GM15510 (cell line): Measurements from ENCODE around the gene JRKL.

Experiments used
- POLR2A ChIP-seq: IDR thresholded peaks from 3 replicates; pipeline ENCODE4 v1.6.1; 2011; ENCODE audit warnings: borderline replicate concordance; ENCODE audit not compliant: insufficient read length; ENCODE audit errors: extremely low read depth

The JRKL gene

DNA sequence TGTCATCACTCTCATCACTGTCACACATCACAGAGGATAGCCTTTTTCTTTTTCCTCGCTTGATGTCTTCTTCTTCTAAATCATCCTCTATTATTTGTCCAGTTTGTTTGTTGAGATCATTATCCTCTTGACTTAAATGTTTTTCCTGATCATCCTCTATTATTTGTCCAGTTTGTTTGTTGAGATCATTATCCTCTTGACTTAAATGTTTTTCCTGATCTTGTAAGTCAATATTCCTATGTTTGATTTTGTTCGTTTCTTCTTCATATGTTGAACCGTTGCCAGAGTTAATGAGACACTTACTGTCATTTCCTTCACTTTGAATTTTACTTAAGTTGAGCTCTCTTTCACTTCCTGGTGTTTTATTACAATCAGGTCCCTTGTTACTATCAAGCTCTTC lies 5.7 kb upstream of the JRKL start:
- no peak for TF ChIP-seq POLR2A

DNA sequence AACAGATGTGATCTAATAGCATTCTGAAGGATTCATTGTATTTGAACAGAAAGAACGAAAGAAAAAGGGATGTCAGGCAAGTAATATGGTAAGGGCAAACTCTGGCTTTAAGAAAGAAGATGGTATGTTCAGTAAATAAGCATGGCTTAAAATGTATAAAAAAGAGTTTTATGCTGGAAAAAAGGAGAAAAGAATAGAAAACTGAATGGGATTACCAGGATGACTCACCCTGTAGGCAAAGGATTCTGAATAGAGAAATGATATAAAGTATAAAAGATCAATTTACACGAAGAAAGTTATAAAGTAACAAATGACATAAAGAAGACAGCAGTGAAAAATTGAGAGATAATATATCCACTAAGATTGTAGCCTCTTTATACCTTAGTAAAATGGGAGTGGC lies 4.6 kb upstream of the JRKL start:
- TF ChIP-seq POLR2A, result no peak

DNA sequence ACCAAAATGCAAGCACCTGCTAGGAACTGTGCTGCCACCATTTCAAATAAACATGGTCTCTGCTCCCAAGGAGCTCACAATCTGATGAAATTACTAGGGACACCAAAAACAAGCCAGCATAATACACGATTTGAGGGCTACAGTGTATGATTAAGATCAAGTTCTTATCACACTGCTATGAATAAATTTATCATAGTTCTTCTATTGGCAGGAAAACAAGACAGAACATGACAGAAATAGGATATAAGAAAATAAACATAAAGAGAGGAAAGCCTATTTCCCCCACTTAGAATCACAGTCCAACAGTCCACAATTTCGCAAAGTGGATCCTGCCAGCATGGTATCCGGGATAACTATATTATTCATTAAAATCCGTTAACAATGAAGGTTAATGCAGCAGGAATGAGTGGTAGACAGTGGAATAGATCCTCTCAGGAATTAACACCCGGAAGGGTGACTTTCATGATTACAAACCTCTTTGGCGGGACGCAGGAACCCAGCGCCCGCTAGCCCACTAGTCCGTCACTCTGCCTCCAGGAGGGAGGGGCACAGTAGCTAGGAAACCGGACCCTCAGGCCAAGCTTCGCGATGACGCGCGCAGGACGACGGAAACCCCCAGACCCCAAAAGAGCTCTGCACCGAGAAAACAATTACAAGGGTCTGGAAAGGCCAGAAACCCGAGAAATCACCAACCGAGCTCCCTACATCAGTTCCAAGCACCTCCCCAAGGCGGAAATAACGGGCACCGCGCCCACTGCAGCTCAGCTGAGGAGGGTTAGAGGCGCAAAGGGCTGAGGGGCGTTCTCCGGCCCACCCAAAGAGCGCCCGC lies 708 bp upstream of the JRKL start:
- no peak for TF ChIP-seq POLR2A

DNA sequence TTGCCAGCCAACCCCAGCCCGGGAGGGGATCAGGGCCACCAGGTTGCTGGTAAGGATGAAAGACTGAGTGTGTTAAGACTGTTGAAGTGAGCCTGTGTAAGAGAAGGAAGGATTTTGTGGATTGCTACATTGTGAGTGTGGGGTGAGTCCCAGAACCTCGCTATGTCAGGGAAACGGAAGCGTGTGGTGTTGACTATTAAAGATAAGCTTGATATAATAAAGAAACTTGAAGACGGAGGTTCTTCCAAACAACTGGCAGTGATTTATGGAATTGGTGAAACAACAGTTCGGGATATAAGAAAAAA lies 627 bp downstream of the JRKL start:
- no peak for TF ChIP-seq POLR2A

DNA sequence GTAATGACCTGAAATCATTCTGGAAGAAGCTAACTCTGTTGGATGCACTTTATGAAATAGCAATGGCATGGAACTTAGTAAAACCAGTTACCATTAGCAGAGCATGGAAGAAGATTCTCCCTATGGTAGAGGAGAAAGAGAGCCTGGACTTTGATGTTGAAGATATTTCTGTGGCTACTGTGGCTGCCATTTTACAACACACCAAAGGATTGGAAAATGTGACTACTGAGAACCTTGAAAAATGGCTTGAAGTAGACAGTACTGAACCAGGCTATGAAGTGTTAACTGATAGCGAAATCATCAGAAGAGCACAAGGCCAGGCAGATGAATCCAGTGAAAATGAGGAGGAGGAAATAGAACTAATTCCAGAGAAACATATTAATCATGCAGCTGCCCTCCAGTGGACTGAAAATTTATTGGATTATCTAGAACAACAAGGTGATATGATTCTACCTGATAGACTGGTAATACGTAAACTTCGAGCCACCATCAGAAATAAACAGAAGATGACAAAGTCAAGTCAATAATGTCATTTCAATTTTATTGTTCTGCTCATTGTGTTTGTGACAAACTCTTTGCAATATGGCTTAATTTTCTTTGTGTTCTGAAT lies 2.0 kb downstream of the JRKL start:
- no peak for TF ChIP-seq POLR2A

DNA sequence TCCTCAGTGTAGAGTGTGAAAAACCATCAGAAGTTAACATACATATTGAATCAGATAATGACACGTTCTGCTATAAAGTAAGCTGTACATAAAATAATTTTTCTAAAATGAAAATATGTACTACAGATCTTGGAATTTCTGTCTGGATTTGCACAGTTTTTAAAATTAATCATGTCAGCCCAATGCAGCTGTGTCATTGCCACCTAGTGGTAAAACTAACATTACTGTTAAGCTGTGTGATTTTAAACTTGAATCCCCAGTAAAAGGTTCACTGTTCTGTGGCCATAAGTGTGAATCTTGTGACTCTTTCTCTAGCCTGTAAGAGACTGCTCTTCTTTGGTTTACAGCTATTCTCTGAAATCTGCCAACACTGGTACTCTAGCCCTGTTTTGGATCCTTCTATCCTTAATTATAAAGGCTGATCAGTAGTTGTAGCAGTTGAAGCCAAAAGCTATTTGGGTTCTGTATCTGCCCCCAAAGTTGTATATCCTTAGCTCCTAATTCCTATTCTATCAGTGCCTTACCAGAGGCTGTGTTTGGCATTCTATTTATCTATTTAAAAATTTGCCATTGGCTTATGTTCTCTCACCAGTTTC lies 4.0 kb downstream of the JRKL start:
- TF ChIP-seq POLR2A, result no peak

DNA sequence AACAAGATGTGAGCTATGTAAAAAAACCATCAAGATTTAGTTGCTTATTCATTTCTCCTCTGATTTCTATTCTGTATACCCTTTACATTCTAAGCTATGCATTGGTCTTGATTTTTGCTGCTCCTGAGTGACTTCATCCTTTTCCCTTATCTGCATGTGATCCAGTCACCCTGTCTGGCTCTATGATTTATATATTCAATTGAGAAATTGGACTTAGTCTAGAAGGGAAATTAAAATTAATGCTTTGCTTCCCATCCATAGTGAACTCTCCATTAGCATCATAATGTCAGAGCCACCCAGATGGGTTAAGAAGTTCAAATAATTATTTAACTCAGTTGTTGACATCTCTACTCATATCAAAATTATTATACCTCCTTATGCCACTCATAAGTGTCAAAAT lies 5.0 kb downstream of the JRKL start:
- no peak for TF ChIP-seq POLR2A

DNA sequence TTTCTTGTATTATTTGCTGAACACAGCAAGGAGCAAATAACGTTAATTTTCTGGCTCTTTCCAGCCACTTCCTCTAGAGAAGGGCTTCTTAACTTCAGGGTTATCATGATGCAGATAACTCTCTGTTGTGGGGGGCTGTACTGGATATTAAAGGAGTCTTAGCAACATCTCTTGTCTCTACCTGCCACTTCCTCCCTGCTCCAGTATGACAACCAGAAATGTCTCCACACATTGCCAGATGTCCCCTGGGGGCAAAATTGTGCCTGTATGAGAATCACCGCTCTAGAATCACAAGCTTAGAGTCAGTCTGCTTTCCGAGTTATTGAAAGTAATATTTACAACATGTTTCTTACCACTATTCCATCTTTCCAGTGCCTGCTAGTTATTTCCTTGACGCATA lies 6.8 kb downstream of the JRKL start:
- no peak for TF ChIP-seq POLR2A

DNA sequence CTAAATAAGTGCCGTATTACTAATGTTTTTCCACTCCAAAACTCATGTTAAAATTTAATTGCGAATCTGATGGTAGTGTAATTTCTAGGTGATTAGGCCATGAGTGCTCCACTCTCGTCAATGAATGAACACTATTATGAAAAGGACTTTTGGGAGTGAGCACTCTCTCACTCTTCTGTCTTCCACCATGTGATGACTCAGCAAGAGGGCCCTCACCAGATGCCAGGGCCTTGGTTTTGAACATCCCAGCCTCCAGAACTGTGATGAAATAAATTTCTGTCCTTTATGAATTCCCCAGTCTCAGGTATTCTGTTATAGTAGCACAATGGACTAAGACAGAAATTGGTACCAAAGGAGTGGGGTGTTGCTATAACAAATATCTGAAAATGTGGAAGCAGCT lies 8.1 kb downstream of the JRKL start:
- TF ChIP-seq POLR2A, result no peak

DNA sequence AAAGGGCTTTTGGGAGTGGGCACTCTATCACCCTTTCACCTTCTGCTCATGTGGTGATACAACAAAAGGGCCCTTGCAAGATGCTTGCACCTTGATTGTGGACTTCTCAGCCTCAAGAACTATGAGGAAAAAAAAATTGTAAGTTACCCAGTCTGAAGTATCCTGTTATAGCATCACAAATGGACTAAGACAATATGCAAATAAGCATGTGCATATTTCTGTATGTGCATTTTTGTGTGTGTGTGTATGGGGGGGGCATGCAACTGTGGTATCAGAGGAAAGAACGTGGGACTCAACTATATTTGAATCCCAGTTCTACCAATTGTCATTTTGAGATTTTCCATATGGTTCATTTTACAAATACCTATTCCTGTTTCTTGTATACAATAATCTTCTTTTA lies 10.9 kb downstream of the JRKL start:
- TF ChIP-seq POLR2A, result no peak

DNA sequence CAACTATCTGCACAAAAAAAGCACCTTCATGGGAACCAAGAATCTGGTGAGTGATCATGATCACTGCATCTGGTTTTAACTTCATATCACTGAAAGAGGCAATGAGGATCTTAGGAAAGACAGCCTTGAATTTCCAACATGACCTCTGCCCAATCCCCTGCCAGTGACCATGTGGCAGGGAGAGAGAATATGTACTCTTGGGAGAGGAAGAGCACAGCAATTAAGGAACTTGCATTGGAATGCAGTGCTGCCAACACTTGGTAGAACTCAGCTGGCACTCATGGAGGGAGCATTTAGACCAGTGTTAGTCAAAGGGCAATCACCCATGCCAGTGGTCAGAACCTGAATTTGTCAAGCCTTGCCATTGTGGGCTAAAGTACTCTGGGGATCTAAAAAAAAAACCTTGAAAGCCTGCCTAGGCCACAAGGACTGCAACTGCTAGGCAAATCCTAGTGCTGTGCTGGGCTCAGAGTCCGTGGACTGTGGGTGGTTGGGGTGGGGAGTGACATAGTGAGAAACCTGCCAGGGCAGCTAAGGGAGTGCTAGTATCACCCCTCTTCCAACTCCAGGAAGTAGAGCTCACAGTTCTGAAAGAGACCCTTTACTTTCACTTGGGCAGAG lies 23.1 kb downstream of the JRKL start:
- TF ChIP-seq POLR2A, result no peak

DNA sequence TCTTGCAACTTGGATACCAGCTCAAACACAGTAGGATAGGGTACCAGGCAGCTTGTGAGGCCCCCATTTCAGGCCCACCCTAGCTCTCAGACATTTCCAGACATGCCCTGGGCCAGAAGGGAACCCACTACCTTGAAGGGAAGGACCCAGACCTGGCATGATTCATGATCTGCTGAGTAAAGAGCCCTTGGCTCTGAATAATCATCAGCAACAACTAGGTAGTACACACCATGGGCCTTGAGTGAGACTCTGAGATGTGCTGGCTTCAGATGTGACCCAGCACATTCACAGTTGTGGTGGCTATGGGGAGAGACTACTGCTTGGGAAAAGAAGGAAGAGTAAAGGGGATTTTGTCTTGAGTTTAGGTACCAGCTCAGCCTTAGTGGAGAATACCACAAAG lies 23.6 kb downstream of the JRKL start:
- TF ChIP-seq POLR2A, result no peak

DNA sequence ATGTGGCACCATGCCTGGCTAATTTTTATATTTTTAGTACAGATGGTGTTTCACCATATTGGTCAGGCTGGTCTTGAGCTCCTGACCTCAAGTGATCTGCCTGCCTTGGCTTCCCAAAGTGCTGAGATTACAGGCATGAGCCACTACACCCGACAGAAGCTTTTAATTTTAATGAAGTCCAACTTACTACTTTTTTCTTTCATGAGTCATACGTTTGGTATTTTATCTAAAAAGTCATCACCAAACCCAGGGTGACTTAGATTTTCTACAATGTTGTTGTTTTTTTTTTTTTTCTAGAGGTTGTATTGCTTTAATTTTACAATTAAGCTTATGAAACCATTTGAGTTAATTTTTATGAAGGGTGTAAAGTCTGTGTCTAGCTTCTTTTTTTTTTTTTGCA lies 34.9 kb downstream of the JRKL start:
- no peak for TF ChIP-seq POLR2A

DNA sequence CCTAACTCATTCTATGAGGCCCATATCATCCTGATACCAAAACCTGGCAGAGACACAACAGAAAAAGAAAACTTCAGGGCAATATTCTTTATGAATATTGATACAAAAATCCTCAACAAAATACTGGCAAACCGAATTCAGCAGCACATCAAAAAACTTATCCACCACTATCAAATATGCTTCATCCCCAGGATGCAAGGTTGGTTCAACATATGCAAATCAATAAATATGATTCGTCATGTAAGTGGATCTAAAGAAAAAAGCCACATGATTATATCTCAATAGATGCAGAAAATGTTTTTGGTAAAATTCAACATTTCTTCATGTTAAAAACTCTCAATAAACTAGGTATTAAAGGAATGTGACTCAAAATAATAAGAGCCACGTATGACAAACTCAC lies 40.9 kb downstream of the JRKL start:
- no peak for TF ChIP-seq POLR2A
